Inflammatory macrophage treated with lipopolysaccharide for 1 hour (primary cell): ENCODE results near the gene TUBB4B.
A peak's percentile ranks its signal among the peaks of the same experiment; 100 is the strongest.

Experiments used
- DNase-seq, 2 donors: peaks; one replicate each; pipeline ENCODE4 v3.0.0-alpha.2; 2020 to 2022

Gene TUBB4B

GRCh38 chr9:137226338-137227053 lies 14.6 kb upstream of the TUBB4B start:
- no peak for DNase-seq

GRCh38 chr9:137227054-137227852 lies 13.8 kb upstream of the TUBB4B start, which contains the start of gene RNF224:
RNF224 (plus strand) TSS chr9:137227502; CDS start chr9:137228336, 834 bp downstream.
- peak; percentile 29 to 79 for DNase-seq

GRCh38 chr9:137227853-137228505 lies 13.1 kb upstream of the TUBB4B start:
- DNase-seq, result no peak

GRCh38 chr9:137228506-137228967 lies 12.6 kb upstream of the TUBB4B start:
- DNase-seq, result no peak

GRCh38 chr9:137228968-137229896 lies 11.9 kb upstream of the TUBB4B start:
- DNase-seq, result no peak

- no peak for DNase-seq
Observed at GRCh38 chr9:137229903-137230704, 11.0 kb upstream of the TUBB4B start.

GRCh38 chr9:137230705-137231371 lies 10.2 kb upstream of the TUBB4B start, which contains the start of gene SLC34A3:
SLC34A3 (plus strand) TSS chr9:137230901; CDS start chr9:137231703, 802 bp downstream.
- no peak for DNase-seq

- no peak for DNase-seq
Observed at GRCh38 chr9:137231372-137232039, 9.6 kb upstream of the TUBB4B start.

GRCh38 chr9:137232101-137232500 lies 9.0 kb upstream of the TUBB4B start:
- DNase-seq, result no peak

GRCh38 chr9:137232510-137232909 lies 8.6 kb upstream of the TUBB4B start:
- no peak for DNase-seq

- DNase-seq, result no peak
Observed at GRCh38 chr9:137233143-137233980, 7.7 kb upstream of the TUBB4B start.

GRCh38 chr9:137234055-137234697 lies 6.9 kb upstream of the TUBB4B start:
- no peak for DNase-seq

- DNase-seq, result no peak
Observed at GRCh38 chr9:137234758-137235423, 6.2 kb upstream of the TUBB4B start.

- DNase-seq, result no peak
Observed at GRCh38 chr9:137235424-137236237, 5.5 kb upstream of the TUBB4B start.

GRCh38 chr9:137236238-137236935 lies 4.7 kb upstream of the TUBB4B start:
- peak; percentile 62 to 86 for DNase-seq

- no peak for DNase-seq
Observed at GRCh38 chr9:137236936-137237421, 4.1 kb upstream of the TUBB4B start.
